RWPE1 (cell line): ENCODE results near the gene CD7.
A peak's percentile ranks its signal among the peaks of the same experiment; 100 is the strongest.

Source experiments
- CTCF ChIA-PET: fragments of 350-600 bp; sonication (Branson Sonifier 250); formaldehyde crosslinking; extraction: SDS; loops from one replicate; lab custom pipeline; 2021; lab: Yijun Ruan, JAX
- POLR2A ChIA-PET: fragments of 400-600 bp; formaldehyde crosslinking; extraction: SDS; loops from one replicate; lab custom pipeline; 2020; ENCODE audit warnings: antibody characterized with exemption; ENCODE audit not compliant: low non-redundant PET; lab: Yijun Ruan, JAX
- DNase-seq: peaks from one replicate; pipeline ENCODE4 v3.0.0; 2012; ENCODE audit warnings: low spot score
- H3K27ac ChIP-seq: fragments of 450-650 bp; 2 replicates; pipeline ENCODE4 v1.5.1; 2017
- CTCF ChIP-seq: fragments of 450-650 bp; conservative IDR thresholded peaks from 2 replicates; pipeline ENCODE4 v1.5.1; 2017; ENCODE audit warnings: low read depth, mild to moderate bottlenecking

The CD7 gene

GRCh38 chr17:82343560-82343959 lies 26.2 kb upstream of the CD7 start:
- H3K27ac ChIP-seq = no peak overlapping the region
- CTCF ChIA-PET = no interaction called here
- no peak for DNase-seq
- TF ChIP-seq CTCF = no peak
- POLR2A ChIA-PET = interaction anchor here (1.1 kb wide), 1 partner anchor 98 kb away, joined by 3 read pairs; no protein-coding TSS in a partner anchor

- ChIA-PET POLR2A (no interaction called here), CTCF (interaction anchor here (0.6 to 1.0 kb wide), 2 partner anchors 9 to 22 kb away, joined by 3 read pairs; no protein-coding TSS in a partner anchor)
- H3K27ac ChIP-seq = no peak overlapping the region
- no peak for TF ChIP-seq CTCF
- DNase-seq = no peak
Measured at GRCh38 chr17:82342361-82343079, 25.1 kb upstream of the CD7 start.

GRCh38 chr17:82339634-82340580 lies 22.5 kb upstream of the CD7 start:
- ChIA-PET POLR2A (no interaction called here), CTCF (interaction anchor here (0.7 kb wide), 1 partner anchor 27 kb away, joined by 3 read pairs; no protein-coding TSS in a partner anchor)
- peak overlapping the region; percentile 92 for H3K27ac ChIP-seq
- TF ChIP-seq CTCF = no peak
- no peak for DNase-seq

GRCh38 chr17:82338858-82339633 lies 21.6 kb upstream of the CD7 start:
- H3K27ac ChIP-seq = peak overlapping the region; percentile 92
- DNase-seq = peak; percentile 88
- CTCF ChIA-PET = interaction anchor here (0.6 to 0.7 kb wide), 4 partner anchors 14 to 157 kb away, joined by 3 to 5 read pairs (median 3); no protein-coding TSS in a partner anchor
- no peak for TF ChIP-seq CTCF
- POLR2A ChIA-PET = no interaction called here

GRCh38 chr17:82334622-82335394 lies 17.4 kb upstream of the CD7 start:
- POLR2A ChIA-PET = interaction anchor here (0.6 to 1.0 kb wide), 3 partner anchors 12 to 36 kb away, joined by 3 to 5 read pairs (median 4); no protein-coding TSS in a partner anchor

More at GRCh38 chr17:82334622-82335394, 17.4 kb upstream of the CD7 start:
- peak overlapping the region; percentile 90 for H3K27ac ChIP-seq
- DNase-seq = no peak
- CTCF ChIA-PET = interaction anchor here (0.7 kb wide), 1 partner anchor 114 kb away, joined by 3 read pairs; no protein-coding TSS in a partner anchor
- no peak for TF ChIP-seq CTCF
